MM.1S (cell line): ENCODE results near the gene PXDC1.
"Not testable (repeated sequence)": the region's sequence is repeated elsewhere in the genome, so short reads cannot be mapped to it uniquely, and the experiment has no call there.

Source experiments
- DNase-seq: peaks from one replicate; pipeline ENCODE4 v3.0.0-alpha.2; 2015
- H2AFZ ChIP-seq: fragments of 300-600 bp; sonication (generic); 2 replicates; pipeline ENCODE4 v1.6.0; 2016; ENCODE audit warnings: antibody characterized with exemption, low read length
- H3F3A ChIP-seq: fragments of 300-600 bp; sonication (generic); 2 replicates; pipeline ENCODE4 v1.6.1; 2016; ENCODE audit warnings: mild to moderate bottlenecking, antibody characterized with exemption, low read length, moderate library complexity, mixed read lengths; ENCODE audit not compliant: insufficient read depth
- H3K27ac ChIP-seq: fragments of 300-600 bp; sonication (generic); 2 replicates; pipeline ENCODE4 v1.5.1; 2016; ENCODE audit warnings: mild to moderate bottlenecking, low read length
- H3K27me3 ChIP-seq: fragments of 300-600 bp; sonication (generic); replicated peaks from 2 replicates; pipeline ENCODE4 v1.6.0; 2016; ENCODE audit warnings: low read length; ENCODE audit not compliant: insufficient read depth
- H3K36me3 ChIP-seq: fragments of 300-600 bp; sonication (generic); replicated peaks from 2 replicates; pipeline ENCODE4 v1.6.1; 2016; ENCODE audit warnings: mild to moderate bottlenecking, low read length, mixed read lengths; ENCODE audit not compliant: insufficient read depth
- H3K4me1 ChIP-seq: fragments of 300-600 bp; sonication (generic); 2 replicates; pipeline ENCODE4 v1.6.1; 2016; ENCODE audit warnings: low read length, mixed read lengths
- H3K4me2 ChIP-seq: fragments of 300-600 bp; sonication (generic); 2 replicates; pipeline ENCODE4 v1.6.0; 2016; ENCODE audit warnings: low read depth, low read length
- H3K4me3 ChIP-seq: fragments of 300-600 bp; sonication (generic); 2 replicates; pipeline ENCODE4 v1.5.1; 2016; ENCODE audit warnings: low read length, mixed read lengths
- H3K79me2 ChIP-seq: fragments of 300-600 bp; sonication (generic); 2 replicates; pipeline ENCODE4 v1.6.1; 2016; ENCODE audit warnings: mixed run types, low read length, mixed read lengths
- H3K9ac ChIP-seq: fragments of 300-600 bp; sonication (generic); 2 replicates; pipeline ENCODE4 v1.6.1; 2016; ENCODE audit warnings: low read length, mixed read lengths
- H3K9me2 ChIP-seq: fragments of 300-600 bp; sonication (generic); replicated peaks from 2 replicates; pipeline ENCODE4 v1.6.1; 2016; ENCODE audit warnings: mild to moderate bottlenecking, low read length, mixed read lengths; ENCODE audit not compliant: insufficient read depth
- H3K9me3 ChIP-seq: fragments of 300-600 bp; sonication (generic); replicated peaks from 2 replicates; pipeline ENCODE4 v1.6.1; 2016; ENCODE audit warnings: mild to moderate bottlenecking, low read length, mixed read lengths; ENCODE audit not compliant: insufficient read depth
- H4K20me1 ChIP-seq: fragments of 300-600 bp; sonication (generic); 2 replicates; pipeline ENCODE4 v1.6.1; 2016; ENCODE audit warnings: mild to moderate bottlenecking, low read length, moderate library complexity, mixed read lengths; ENCODE audit not compliant: insufficient read depth
- EZH2 ChIP-seq: fragments of 300-600 bp; sonication (generic); optimal IDR thresholded peaks from 2 replicates; pipeline ENCODE3; 2017; ENCODE audit warnings: low read depth, mild to moderate bottlenecking, antibody characterized with exemption, low read length, mixed read lengths
- EZH2phosphoT487 ChIP-seq: fragments of 300-600 bp; sonication (generic); IDR thresholded peaks from 2 replicates; pipeline ENCODE4 v1.6.1; 2018; ENCODE audit warnings: antibody characterized with exemption, low read length
- TF ChIP-seq, protein P1 (sequence below): fragments of 300-600 bp; sonication (generic); IDR thresholded peaks from 2 replicates; pipeline ENCODE4 v1.5.1; 2016; ENCODE audit warnings: antibody characterized with exemption, low read length, mixed read lengths

The PXDC1 gene

DNA sequence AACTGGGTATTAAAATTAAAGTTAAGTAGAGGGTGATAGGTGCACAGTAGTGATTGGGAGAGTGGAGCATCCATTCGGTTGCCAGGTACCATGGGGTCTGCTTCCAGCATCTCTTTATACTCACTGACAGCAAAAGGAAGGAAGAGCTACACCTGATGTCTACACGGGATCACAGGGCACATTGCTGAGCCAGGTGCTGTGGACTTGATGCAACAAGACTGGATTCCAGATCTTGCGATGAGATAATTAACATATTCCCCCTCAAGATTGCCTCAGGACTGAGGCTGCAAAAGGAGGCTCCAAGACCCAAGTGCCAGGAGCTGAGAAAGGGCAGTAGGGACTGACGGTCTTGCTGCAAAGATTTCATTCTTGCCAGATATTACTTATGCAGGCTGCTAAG is 72.6 kb downstream of the PXDC1 start:
- Histone ChIP-seq H3F3A (no peaks in the 10 kb centered on the region), H3K79me2 (no peaks in the 10 kb centered on the region), H3K36me3 (no peaks in the 10 kb centered on the region), H3K27me3 (no peaks in the 10 kb centered on the region), H3K27ac (no peak overlapping the region), H3K9me2 (no peaks in the 10 kb centered on the region), H3K4me1 (no peaks in the 10 kb centered on the region), H4K20me1 (no peaks in the 10 kb centered on the region), H3K4me2 (no peak overlapping the region), H3K9ac (no peak overlapping the region), H2AFZ (no peak overlapping the region), H3K4me3 (no peak overlapping the region), H3K9me3 (no peaks in the 10 kb centered on the region)
- no peak for DNase-seq
- TF ChIP-seq, protein P1, sequence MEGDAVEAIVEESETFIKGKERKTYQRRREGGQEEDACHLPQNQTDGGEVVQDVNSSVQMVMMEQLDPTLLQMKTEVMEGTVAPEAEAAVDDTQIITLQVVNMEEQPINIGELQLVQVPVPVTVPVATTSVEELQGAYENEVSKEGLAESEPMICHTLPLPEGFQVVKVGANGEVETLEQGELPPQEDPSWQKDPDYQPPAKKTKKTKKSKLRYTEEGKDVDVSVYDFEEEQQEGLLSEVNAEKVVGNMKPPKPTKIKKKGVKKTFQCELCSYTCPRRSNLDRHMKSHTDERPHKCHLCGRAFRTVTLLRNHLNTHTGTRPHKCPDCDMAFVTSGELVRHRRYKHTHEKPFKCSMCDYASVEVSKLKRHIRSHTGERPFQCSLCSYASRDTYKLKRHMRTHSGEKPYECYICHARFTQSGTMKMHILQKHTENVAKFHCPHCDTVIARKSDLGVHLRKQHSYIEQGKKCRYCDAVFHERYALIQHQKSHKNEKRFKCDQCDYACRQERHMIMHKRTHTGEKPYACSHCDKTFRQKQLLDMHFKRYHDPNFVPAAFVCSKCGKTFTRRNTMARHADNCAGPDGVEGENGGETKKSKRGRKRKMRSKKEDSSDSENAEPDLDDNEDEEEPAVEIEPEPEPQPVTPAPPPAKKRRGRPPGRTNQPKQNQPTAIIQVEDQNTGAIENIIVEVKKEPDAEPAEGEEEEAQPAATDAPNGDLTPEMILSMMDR = no peak
- TF ChIP-seq EZH2 (no peak), EZH2phosphoT487 (no peak)

DNA sequence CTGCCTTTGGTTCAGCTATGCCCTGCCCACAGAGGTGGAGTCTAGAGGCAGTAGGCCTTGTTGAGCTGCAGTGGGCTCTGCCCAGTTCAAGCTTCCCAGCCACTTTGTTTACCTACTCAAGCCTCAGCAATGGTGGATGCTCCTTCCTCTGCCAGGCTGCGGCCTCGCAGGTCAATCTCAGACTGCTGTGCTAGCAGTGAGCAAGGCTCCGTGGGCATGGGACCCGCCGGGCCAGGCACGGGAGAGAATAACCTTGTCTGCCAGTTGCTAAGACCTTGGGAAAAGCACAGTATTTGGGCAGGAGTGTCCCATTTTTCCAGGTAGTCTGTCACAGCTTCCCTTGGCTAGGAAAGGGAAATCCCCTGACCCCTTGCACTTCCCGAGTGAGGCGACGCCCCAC is 73.8 kb downstream of the PXDC1 start:
- not testable (repeated sequence) for H4K20me1 ChIP-seq, H2AFZ ChIP-seq, H3K9ac ChIP-seq

DNA sequence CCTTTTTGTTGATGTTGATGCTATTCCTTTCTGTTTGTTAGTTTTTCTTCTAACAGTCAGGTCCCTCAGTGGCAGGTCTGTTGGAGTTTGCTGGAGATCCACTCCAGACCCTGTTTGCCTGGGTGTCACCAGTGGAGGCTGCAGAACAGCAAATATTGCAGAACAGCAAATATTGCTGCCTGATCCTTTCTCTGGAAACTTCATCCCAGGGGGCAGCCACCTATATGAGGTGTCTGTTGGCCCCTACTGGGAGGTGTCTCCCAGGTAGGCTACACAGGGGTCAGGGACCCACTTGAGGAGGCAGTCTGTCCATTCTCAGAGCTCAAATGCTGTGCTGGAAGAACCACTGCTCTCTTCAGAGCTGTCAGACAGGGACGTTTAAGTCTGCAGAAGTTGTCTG is 74.2 kb downstream of the PXDC1 start:
- H3K4me3 ChIP-seq = not testable (repeated sequence)

More for the DNA sequence above, 73.8 kb downstream of the PXDC1 start:
- not testable (repeated sequence) for H3K4me3 ChIP-seq, H3K9me3 ChIP-seq, H3K27me3 ChIP-seq, H3K9me2 ChIP-seq, H3K4me1 ChIP-seq, H3K4me2 ChIP-seq, H3K79me2 ChIP-seq, H3F3A ChIP-seq, H3K36me3 ChIP-seq, DNase-seq, H3K27ac ChIP-seq

More for the DNA sequence above, 74.2 kb downstream of the PXDC1 start:
- not testable (repeated sequence) for H3K4me1 ChIP-seq, H3K9me3 ChIP-seq, H4K20me1 ChIP-seq, DNase-seq, H2AFZ ChIP-seq, H3F3A ChIP-seq, H3K27ac ChIP-seq, H3K4me2 ChIP-seq, H3K36me3 ChIP-seq, H3K9ac ChIP-seq, H3K27me3 ChIP-seq, H3K79me2 ChIP-seq, H3K9me2 ChIP-seq
